Stimulated activated CD4-positive, alpha-beta T cell treated with anti-CD3 and anti-CD28 coated beads, Interleukin-15, amount 100 ng/mL, for 24 hours (primary cell): ENCODE measurements around the gene KRTAP4-7.
"Not testable (repeated sequence)": the region's sequence is repeated elsewhere in the genome, so short reads cannot be mapped to it uniquely, and the experiment has no call there.

Experiments used
- DNase-seq: peaks from one replicate; pipeline ENCODE4 v3.0.0-alpha.2; 2020

KRTAP4-7 gene

DNA sequence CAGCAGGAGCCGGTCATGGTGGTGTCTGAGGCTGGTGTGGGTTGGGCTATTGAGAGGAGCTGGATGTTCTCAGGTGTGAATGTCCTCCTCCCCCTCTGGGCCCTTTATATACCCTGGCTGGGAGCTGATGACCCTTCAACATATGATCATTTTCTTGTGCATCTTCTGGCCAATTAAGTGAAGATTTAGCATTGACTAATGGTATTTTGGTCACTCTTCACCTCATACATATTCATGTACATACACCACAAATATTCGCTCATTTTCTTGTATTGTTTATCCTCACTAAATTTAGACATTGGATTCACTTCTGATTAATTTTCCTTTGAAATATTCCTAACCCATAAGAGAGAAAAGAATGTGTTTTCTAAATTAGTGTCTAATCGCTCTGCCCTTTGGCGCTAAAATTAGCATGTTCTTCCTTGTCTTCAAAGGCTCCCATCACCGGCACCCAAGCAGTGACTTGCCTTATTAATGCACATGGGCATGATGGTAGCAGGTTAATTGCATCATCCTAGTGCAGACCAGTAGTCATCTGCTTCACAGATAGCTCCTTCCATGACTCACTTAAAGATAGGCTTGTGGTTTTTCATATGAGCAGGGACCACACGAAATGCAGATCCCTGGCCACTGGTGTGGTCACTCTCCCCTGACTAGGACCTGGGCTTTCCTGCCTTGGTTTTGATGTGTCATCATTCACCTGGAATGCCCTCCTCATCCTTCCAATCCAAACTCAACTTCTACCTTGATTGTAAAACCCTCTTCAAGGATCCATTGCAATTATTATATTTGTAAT, 17.9 kb upstream of the KRTAP4-7 start, which contains the start of gene KRTAP2-4:
Gene KRTAP2-4 (minus strand): TSS at position 51 of the 796 bp plus-strand sequence. CDS start 34 bp downstream, at position 17.
- DNase-seq = no peak

GRCh38 chr17:41067281-41067680, 16.7 kb upstream of the KRTAP4-7 start:
- no peak for DNase-seq

- no peak for DNase-seq
Measured at GRCh38 chr17:41069031-41069430, 14.9 kb upstream of the KRTAP4-7 start.

- DNase-seq = no peak
Measured at GRCh38 chr17:41071606-41072360, 12.2 kb upstream of the KRTAP4-7 start.

DNA sequence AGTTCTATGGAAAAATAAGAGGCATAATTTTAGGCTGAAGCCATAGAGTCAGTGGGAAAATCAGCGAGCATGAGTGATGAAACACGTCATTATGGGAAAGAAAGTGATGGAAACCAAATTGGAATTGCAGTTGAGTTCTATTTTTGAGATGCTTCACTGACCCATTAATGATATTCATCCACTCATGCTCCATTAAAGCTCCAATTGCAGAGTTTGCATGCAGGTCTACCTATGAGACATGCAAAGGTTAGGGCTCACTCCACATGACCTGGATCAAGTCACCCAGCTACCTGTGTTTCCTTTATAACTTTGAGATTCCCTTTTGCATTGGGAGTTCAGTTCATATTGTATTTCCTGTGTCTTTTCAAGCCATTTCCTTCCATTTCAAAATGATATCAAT, 10.3 kb upstream of the KRTAP4-7 start:
- DNase-seq = no peak

- DNase-seq = no peak
Measured at GRCh38 chr17:41076788-41077187, 7.2 kb upstream of the KRTAP4-7 start.

- DNase-seq = no peak
Measured at GRCh38 chr17:41082626-41083025, 1.3 kb upstream of the KRTAP4-7 start.

- not testable (repeated sequence) for DNase-seq
Measured at GRCh38 chr17:41083427-41083826, 523 bp upstream of the KRTAP4-7 start.

DNA sequence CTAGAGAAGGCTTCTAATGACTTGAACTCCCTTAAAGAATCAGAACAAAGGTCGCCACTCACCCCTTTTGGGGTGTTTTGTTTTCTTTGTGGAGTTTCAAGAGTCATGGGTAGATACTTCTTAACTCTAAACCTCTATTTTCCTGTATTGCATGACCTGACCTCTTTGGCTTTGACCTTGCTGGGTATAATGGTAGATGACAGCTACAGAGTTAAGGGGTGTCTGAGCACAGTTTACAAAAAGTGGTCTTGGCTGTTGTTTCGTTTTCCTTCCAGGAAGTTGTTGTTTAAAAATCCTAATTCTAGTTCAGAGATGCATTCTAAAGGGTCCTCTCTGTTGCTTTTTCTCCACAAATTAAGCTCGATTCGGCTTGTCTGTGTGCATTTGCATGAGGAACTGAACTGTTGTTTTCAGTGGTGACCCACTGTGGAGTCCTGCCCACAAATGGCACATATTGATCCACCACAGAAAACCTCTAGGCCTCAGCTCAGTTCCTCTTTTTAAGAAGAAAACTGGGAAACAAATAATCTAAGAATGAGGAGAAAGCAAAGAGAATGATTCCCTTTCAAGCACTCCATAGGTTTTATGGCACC, 4.9 kb downstream of the KRTAP4-7 start:
- not testable (repeated sequence) for DNase-seq

- DNase-seq = no peak
Measured at GRCh38 chr17:41096055-41096454, 12.1 kb downstream of the KRTAP4-7 start.

DNA sequence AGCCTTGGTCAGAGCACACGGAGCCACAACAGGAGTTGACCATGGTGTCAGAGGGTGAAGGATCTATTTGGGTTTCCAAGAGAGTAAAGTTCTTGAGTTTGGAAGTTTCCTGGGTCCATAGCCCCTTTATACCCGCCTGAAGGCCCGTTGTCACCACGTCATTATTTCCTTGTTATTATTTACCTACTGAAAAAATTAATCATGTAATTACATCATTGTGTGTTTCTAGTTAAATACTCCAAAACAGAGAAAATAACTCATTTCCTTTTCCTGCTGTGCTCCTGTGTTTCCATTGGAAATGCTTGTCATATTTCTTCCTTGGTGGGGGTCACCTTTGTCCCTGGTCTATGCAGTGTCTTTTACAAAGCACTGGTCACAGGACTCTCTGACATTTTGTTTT, 14.1 kb downstream of the KRTAP4-7 start, which contains the start of gene KRTAP4-8:
Gene KRTAP4-8 (minus strand): TSS at position 101 of the 400 bp plus-strand sequence. CDS start 58 bp downstream, at position 43.
- no peak for DNase-seq

DNA sequence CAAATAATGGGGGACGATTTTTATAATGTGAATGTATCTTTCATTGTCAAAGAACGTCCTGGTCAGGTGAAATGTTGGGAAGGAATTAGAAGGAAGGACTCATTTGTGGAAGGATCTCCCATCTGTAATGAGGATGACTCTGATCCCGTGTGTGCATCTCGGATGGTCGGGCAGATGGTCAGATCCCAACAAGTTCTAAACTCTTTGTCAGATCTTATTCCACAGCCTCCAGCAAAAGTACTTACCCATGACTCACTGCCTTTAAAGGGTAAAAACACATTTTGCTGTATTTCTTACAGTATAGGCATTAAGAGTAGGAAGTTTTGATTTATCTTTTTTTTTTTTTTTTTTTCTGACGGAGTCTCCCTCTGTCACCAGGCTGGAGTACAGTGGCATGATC, 14.5 kb downstream of the KRTAP4-7 start:
- no peak for DNase-seq

DNA sequence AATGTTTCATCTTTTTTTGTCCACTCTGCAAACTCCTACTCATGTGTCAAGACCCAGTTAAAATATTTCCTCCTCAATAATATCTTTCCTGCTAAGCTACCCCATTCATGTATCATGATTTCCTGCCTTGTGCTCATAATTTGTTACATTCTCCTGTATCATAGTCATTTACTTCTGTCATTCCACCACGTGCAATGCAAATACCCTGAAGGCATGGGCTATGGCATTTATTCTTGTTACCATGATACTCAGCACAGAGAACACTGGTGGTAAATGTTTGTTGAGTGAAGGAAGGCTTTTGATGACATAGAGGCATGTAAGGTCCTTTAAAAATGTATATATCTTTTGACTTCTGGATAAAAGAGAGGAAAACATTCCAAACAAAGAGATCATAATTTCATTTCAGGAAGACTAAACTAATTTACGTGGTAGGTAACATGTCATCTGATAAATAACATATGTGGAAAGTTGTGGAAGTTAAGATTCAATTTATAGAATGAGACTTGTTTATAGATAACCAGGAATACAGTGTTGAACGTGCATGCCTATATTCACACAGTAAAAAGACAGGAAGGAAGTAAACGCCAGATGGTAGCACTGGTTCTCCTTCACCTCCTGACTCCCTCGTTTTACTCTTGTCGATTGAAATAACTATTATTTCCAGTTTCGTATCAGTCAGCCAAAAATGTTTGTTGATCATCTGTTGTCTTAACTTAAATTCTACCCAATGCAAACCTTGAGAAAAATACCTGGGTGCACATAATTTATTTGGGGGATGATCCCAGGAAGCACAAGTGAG, 15.9 kb downstream of the KRTAP4-7 start:
- DNase-seq = not testable (repeated sequence)

- DNase-seq = no peak
Measured at GRCh38 chr17:41101586-41102259, 17.8 kb downstream of the KRTAP4-7 start, which contains the start of gene KRTAP4-16. KRTAP4-16 (minus strand) TSS chr17:41102209; CDS start chr17:41102209, 0 bp downstream.

DNA sequence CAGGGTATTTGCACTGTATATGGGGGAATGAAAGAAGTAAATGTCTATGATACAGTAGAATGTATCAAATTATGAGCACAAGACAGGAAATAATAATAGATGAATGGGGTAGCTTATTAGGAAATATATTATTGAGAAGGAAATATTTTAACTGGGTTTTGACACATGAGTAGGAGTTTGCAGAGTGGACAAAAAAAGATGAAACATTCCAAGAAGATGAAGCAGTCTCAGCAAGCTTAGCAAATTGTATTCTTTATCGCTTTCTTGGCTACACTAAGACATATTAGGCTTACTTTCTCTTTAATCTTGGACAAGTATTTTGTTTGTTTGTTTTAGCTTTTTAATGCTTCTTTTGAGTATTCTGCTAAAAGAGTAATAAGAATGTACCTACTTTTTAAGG, 19.9 kb downstream of the KRTAP4-7 start:
- DNase-seq = no peak

GRCh38 chr17:41104386-41105038, 20.6 kb downstream of the KRTAP4-7 start:
- not testable (repeated sequence) for DNase-seq

GRCh38 chr17:41105347-41105746, 21.4 kb downstream of the KRTAP4-7 start, which contains the start of gene KRTAP4-9:
KRTAP4-9 (plus strand) TSS chr17:41105389; CDS start chr17:41105389, 0 bp downstream.
- not testable (repeated sequence) for DNase-seq

- no peak for DNase-seq
Measured at GRCh38 chr17:41107941-41108450, 24.0 kb downstream of the KRTAP4-7 start.

DNA sequence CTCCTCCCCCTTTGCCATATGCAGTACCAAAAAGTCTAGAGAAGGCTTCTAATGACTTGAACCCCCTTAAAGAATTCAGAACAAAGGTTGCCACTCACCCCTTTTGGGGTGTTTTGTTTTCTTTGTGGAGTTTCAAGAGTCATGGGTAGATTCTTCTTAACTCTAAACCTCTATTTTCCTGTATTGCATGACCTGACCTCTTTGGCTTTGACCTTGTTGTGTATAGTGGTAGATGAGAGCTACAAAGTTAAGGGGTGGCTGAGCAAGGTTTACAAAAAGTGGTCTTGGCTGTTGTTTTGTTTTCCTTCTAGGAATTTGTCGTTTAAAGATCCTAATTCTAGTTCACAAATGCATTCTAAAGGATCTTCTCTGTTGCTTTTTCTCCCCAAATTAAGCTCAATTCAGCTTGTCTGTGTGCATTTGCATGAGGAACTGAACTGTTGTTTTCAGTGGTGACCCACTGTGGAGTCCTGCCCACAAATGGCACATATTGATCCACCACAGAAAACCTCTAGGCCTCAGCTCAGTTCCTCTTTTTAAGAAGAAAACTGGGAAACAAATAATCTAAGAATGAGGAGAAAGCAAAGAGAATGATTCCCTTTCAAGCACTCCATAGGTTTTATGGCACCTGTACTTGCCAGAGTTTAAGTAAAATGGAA, 24.9 kb downstream of the KRTAP4-7 start:
- not testable (repeated sequence) for DNase-seq

DNA sequence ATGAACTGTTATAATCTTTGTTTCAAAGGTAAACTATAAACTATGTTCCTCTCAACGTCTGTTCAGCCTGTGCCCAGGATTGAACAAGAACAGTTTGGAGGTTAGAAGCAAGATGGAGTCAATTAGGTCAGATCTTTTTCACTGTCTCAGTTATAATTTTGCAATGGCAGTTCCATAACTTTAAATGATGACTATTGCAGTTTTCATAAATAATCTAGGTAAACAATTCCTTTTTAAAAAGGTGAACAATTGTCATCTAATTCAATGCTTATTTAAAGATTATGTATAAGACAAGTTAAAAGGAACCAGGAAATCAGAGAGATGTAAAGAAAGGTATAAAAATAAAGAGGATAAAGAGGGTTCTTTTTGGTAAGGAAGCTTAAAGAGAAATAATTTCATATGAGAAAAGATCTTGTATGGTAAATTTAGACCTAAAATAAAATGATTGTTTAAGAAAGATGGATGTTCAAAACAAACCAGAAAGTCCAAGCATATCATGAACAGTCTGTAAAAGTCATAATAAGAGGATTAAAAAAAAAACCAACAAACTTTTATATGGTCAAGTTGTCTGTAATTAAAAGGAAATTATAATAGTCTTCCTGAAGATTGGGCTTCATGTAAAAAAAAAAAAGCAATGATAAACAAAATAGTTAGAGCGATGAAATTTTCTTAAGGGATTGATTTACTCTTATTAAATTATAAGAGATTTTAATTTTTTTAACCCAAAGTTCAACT, 27.4 kb downstream of the KRTAP4-7 start:
- no peak for DNase-seq
